T-helper 2 cell (primary cell): ENCODE measurements around the gene NUP93.

Experiments used
- DNase-seq, 5 experiments: peaks; one replicate each; pipeline versions ENCODE4 v3.0.0 to v3.0.0-alpha.2; 2012 to 2022

The NUP93 gene

GRCh38 chr16:56823081-56823733 is 93.3 kb downstream of the NUP93 start:
- no peak for DNase-seq

- DNase-seq = no peak
Measured at GRCh38 chr16:56824331-56824730, 94.4 kb downstream of the NUP93 start.

GRCh38 chr16:56824804-56825203 is 94.9 kb downstream of the NUP93 start:
- DNase-seq = no peak

- DNase-seq = no peak
Measured at GRCh38 chr16:56825826-56826225, 95.9 kb downstream of the NUP93 start.

- DNase-seq = no peak
Measured at GRCh38 chr16:56828647-56829046, 98.7 kb downstream of the NUP93 start.

- DNase-seq = no peak
Measured at GRCh38 chr16:56830669-56831068, 100.7 kb downstream of the NUP93 start.

GRCh38 chr16:56832768-56833167 is 102.8 kb downstream of the NUP93 start:
- DNase-seq = no peak

GRCh38 chr16:56833243-56833970 is 103.5 kb downstream of the NUP93 start:
- peak in 1 of 5 experiments; percentile 60 for DNase-seq

- DNase-seq = no peak
Measured at GRCh38 chr16:56835320-56835719, 105.4 kb downstream of the NUP93 start.

- no peak for DNase-seq
Measured at GRCh38 chr16:56836410-56837230, 106.7 kb downstream of the NUP93 start.

- DNase-seq = no peak
Measured at GRCh38 chr16:56838622-56839337, 108.9 kb downstream of the NUP93 start.

GRCh38 chr16:56841233-56841632 is 111.3 kb downstream of the NUP93 start:
- no peak for DNase-seq

- DNase-seq = no peak
Measured at GRCh38 chr16:56841659-56842058, 111.7 kb downstream of the NUP93 start.

- DNase-seq = no peak
Measured at GRCh38 chr16:56842133-56842532, 112.2 kb downstream of the NUP93 start.

- no peak for DNase-seq
Measured at GRCh38 chr16:56844056-56844455, 114.1 kb downstream of the NUP93 start.

GRCh38 chr16:56847173-56847910 is 117.4 kb downstream of the NUP93 start:
- DNase-seq = peak in 1 of 5 experiments; percentile 81

- DNase-seq = peak in 1 of 5 experiments; percentile 34
Measured at GRCh38 chr16:56848029-56848936, 118.4 kb downstream of the NUP93 start.

GRCh38 chr16:56848955-56849689 is 119.2 kb downstream of the NUP93 start:
- no peak for DNase-seq

- no peak for DNase-seq
Measured at GRCh38 chr16:56849690-56850680, 120.1 kb downstream of the NUP93 start.
